T follicular helper cell (primary cell): ENCODE results near the gene CHMP1B.
"Not testable (repeated sequence)": the region's sequence is repeated elsewhere in the genome, so short reads cannot be mapped to it uniquely, and the experiment has no call there.

Source experiments
- DNase-seq: peaks from one replicate; pipeline ENCODE4 v3.0.0-alpha.2; 2020; ENCODE audit warnings: low read depth

Gene CHMP1B

GRCh38 chr18:11839556-11839955 is 11.7 kb upstream of the CHMP1B start:
- no peak for DNase-seq

- no peak for DNase-seq
These were observed 10.7 kb upstream of the CHMP1B start for GRCh38 chr18:11840493-11840892.

- no peak for DNase-seq
These were observed 8.7 kb upstream of the CHMP1B start for GRCh38 chr18:11842562-11842961.

GRCh38 chr18:11844436-11844835 is 6.8 kb upstream of the CHMP1B start:
- no peak for DNase-seq

- DNase-seq = no peak
These were observed 5.6 kb upstream of the CHMP1B start for GRCh38 chr18:11845654-11846053.

GRCh38 chr18:11847811-11848210 is 3.4 kb upstream of the CHMP1B start:
- no peak for DNase-seq

GRCh38 chr18:11849279-11849678 is 1.9 kb upstream of the CHMP1B start:
- DNase-seq = no peak

GRCh38 chr18:11849841-11850634 is 1.2 kb upstream of the CHMP1B start:
- peak; percentile 62 for DNase-seq

- no peak for DNase-seq
These were observed 430 bp upstream of the CHMP1B start for GRCh38 chr18:11850821-11851145.

- peak; percentile 45 for DNase-seq
These were observed 659 bp downstream of the CHMP1B start for GRCh38 chr18:11851806-11852337.

GRCh38 chr18:11854554-11854953 is 3.3 kb downstream of the CHMP1B start:
- DNase-seq = not testable (repeated sequence)

GRCh38 chr18:11857177-11857887 is 6.1 kb downstream of the CHMP1B start:
- no peak for DNase-seq

GRCh38 chr18:11859282-11859830 is 8.1 kb downstream of the CHMP1B start:
- no peak for DNase-seq

GRCh38 chr18:11859903-11860407 is 8.7 kb downstream of the CHMP1B start:
- no peak for DNase-seq

GRCh38 chr18:11860594-11861450 is 9.6 kb downstream of the CHMP1B start:
- DNase-seq = no peak

GRCh38 chr18:11861583-11862288 is 10.5 kb downstream of the CHMP1B start:
- DNase-seq = no peak

- no peak for DNase-seq
These were observed 11.4 kb downstream of the CHMP1B start for GRCh38 chr18:11862468-11863137.

GRCh38 chr18:11864471-11864870 is 13.3 kb downstream of the CHMP1B start:
- no peak for DNase-seq

GRCh38 chr18:11865071-11865470 is 13.9 kb downstream of the CHMP1B start:
- DNase-seq = no peak

- DNase-seq = no peak
These were observed 15.1 kb downstream of the CHMP1B start for GRCh38 chr18:11866329-11866728.

- DNase-seq = no peak
These were observed 15.6 kb downstream of the CHMP1B start for GRCh38 chr18:11866764-11867163.
